ENCODE data around the gene ATP13A3. TPM values are rescaled to one million over a fixed set of nuclear protein-coding genes. Genes with fewer than 3 reads are reported as not detected.
A peak's percentile ranks its signal among the peaks of the same experiment; 100 is the strongest.

The ATP13A3 gene
- total and polyA plus RNA-seq, 9 of the 15 experiments (the other 6 are each of a cell fraction or from before 2014, with no cell fraction given): 16.6 to 135 (median 86.6) TPM

- TF ChIP-seq ZBTB43 (CRISPR knock-in tag; IDR thresholded peaks at IDR 0.05) (no peak), SMARCB1 (IDR thresholded peaks at IDR 0.05; ENCODE audit: insufficient read length, low read depth) (no peak), MYBL2 (IDR thresholded peaks at IDR 0.05; ENCODE audit: low read depth) (no peak), MYBL2 (CRISPR knock-in tag; IDR thresholded peaks at IDR 0.05; ENCODE audit: borderline replicate concordance) (no peak), NEUROD1 (IDR thresholded peaks at IDR 0.05; ENCODE audit: borderline replicate concordance, low read depth, low read length, partially characterized antibody) (peak; percentile 40), ZBTB26 (CRISPR knock-in tag; IDR thresholded peaks at IDR 0.05) (no peak), TGIF2 (CRISPR knock-in tag; IDR thresholded peaks at IDR 0.05) (peak; percentile 61; the same call in 1 of the 2 replicates), LCOR (CRISPR knock-in tag; IDR thresholded peaks at IDR 0.05) (no peak), ARID3B (CRISPR knock-in tag; IDR thresholded peaks at IDR 0.05; ENCODE audit: borderline replicate concordance) (no peak), GATAD2B (IDR thresholded peaks at IDR 0.05; ENCODE audit: borderline replicate concordance) (0 out of 2 replicates have a peak, but pooled peaks have one; percentile 35), ZBTB7A (IDR thresholded peaks at IDR 0.05; ENCODE audit: borderline replicate concordance, control insufficient read depth, low read depth, low read length) (no peak; the same call in 1 of the 2 replicates), NCOR1 (IDR thresholded peaks at IDR 0.05) (peak; percentile 16; the same call in 1 of the 2 replicates), ZBTB17 (CRISPR knock-in tag; IDR thresholded peaks at IDR 0.05) (no peak), ZNF830 (CRISPR knock-in tag; IDR thresholded peaks at IDR 0.05) (no peak), YY1 (IDR thresholded peaks at IDR 0.05; ENCODE audit: borderline replicate concordance in 1 of 3, control insufficient read depth in 1 of 3, extremely low read depth in 1 of 3, insufficient read depth in 3 of 3, insufficient read length in 1 of 3, insufficient replicate concordance in 2 of 3, low read depth in 1 of 3, low read length in 2 of 3) (peak in 1 of 3 experiments; percentile 51), SPI1 (IDR thresholded peaks at IDR 0.05; ENCODE audit: borderline replicate concordance, low read depth, low read length) (no peak), PPARD (CRISPR knock-in tag; IDR thresholded peaks at IDR 0.05) (no peak)
- TF ChIP-seq, protein P1, sequence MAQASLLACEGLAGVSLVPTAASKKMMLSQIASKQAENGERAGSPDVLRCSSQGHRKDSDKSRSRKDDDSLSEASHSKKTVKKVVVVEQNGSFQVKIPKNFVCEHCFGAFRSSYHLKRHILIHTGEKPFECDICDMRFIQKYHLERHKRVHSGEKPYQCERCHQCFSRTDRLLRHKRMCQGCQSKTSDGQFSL (CRISPR knock-in tag; IDR thresholded peaks at IDR 0.05): no peak
- TF ChIP-seq, protein P1 (tag; IDR thresholded peaks at IDR 0.05): 0 out of 4 replicates have a peak, but pooled peaks of 1 of the 2 experiments have one; percentile 2
- TF ChIP-seq, protein P2, sequence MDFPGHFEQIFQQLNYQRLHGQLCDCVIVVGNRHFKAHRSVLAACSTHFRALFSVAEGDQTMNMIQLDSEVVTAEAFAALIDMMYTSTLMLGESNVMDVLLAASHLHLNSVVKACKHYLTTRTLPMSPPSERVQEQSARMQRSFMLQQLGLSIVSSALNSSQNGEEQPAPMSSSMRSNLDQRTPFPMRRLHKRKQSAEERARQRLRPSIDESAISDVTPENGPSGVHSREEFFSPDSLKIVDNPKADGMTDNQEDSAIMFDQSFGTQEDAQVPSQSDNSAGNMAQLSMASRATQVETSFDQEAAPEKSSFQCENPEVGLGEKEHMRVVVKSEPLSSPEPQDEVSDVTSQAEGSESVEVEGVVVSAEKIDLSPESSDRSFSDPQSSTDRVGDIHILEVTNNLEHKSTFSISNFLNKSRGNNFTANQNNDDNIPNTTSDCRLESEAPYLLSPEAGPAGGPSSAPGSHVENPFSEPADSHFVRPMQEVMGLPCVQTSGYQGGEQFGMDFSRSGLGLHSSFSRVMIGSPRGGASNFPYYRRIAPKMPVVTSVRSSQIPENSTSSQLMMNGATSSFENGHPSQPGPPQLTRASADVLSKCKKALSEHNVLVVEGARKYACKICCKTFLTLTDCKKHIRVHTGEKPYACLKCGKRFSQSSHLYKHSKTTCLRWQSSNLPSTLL (IDR thresholded peaks at IDR 0.05): no peak
These were observed at the start of gene ATP13A3 (continued) for GRCh38 chr3:194486540-194487288.
